GM20431 (cell line): ENCODE data around the gene SVEP1.

ENCODE experiments used
- in situ Hi-C: fragments of 300-500 bp; cut with MseI, MboI; formaldehyde crosslinking; loops from one replicate; pipeline ENCODE4 v1.15.0; 2020; ENCODE audit warnings: low sequenced_read_pairs; ENCODE audit not compliant: unreplicated experiment

SVEP1 gene

GRCh38 chr9:110457245-110457644, 122.3 kb downstream of the SVEP1 start:
- in situ Hi-C loops, result no loop called here

DNA sequence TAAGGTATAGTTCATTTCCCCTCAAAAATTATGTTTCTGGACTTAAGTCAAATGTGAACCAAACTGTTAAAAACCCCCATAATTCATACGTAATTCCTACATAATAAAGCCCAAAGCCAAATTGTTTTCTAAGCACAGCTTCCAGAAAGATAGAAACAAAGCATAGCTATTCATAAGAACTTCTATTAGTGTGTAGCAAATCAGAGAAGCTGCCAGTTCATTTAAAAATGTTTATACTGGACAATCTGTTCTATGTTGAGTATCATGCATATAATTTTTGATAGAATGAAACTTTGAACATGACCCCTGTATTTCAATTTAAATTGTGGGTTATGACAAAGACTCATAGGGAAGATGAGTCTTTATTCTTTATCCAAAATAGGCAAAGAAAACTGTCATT, 122.9 kb downstream of the SVEP1 start:
- in situ Hi-C loops, result no loop called here

DNA sequence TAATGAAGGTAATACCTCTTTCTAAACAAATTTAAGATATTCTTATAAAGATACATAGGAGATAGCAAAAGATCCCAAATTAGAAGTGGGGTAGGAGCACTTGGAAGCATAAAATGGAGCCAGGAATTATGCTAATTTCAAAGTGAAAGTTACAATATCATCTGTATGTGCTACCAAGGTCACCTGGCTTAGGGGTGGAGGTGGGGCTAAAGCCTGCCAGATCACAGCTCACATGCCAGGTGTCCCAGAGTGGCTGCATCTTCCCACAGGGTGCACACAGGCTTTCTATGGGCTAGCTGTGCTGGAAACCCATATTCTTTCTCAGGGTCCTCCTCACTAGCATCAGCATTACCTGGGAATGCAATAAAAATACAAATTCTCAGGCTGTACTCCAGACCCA, 123.7 kb downstream of the SVEP1 start:
- in situ Hi-C loops, result no loop called here

- in situ Hi-C loops, result no loop called here
Measured at GRCh38 chr9:110452227-110452801, 127.2 kb downstream of the SVEP1 start.

DNA sequence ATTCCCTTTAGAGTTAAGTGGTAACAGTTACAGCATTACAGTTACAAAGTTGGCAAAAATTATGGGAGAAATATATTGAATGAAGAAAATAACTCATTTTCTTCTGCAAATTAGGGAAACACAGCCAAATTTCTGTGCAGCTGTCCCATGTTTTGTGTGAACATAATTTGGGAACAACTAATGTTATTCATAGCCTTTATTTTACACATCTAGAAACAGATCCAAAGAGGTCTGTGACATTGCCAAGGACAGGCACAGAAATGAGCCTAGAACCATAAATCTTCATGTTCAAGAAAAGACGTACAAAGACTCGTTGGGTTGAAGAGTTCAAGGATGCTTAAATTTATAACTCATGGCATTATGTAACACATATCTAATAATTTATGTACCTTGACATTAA, 127.8 kb downstream of the SVEP1 start:
- in situ Hi-C loops, result no loop called here

GRCh38 chr9:110447476-110447875, 132.1 kb downstream of the SVEP1 start:
- in situ Hi-C loops, result no loop called here

DNA sequence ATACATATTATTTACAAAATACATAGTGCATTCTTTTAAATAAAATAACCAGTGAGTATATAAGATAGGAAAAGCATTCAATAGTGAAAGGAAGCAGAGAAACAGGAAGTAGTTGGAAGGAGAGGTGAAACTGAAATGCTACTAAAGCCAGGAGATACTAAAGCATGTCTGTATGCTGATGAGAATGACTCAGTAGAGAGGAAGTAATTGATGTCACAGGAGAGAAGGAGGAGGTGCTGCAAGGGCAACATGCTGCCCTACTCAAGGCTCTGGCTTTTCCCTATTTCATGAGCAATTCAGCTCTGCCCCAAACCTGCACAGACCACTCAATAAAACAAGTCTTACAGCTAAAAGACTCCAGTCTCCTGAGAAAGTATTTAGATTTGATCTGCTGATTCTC, 133.4 kb downstream of the SVEP1 start:
- in situ Hi-C loops, result no loop called here

GRCh38 chr9:110444911-110445310, 134.6 kb downstream of the SVEP1 start:
- in situ Hi-C loops, result no loop called here

DNA sequence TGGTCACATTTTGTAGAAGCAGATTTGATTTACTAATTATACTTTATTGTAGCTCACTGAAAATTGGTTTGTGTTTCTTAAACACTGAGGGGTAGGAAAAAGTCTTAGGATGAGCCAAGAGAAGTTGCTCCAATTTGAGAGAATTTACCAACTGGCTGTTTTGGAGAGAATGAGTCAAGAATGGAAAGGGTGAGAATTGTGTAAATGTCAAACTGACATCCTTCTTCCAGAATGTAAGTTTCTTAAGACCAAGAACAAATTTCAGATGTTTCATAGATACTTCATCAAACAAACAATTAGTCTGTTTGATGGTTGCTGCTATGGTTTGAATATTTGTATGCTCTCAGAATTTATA, 135.7 kb downstream of the SVEP1 start:
- in situ Hi-C loops, result no loop called here

DNA sequence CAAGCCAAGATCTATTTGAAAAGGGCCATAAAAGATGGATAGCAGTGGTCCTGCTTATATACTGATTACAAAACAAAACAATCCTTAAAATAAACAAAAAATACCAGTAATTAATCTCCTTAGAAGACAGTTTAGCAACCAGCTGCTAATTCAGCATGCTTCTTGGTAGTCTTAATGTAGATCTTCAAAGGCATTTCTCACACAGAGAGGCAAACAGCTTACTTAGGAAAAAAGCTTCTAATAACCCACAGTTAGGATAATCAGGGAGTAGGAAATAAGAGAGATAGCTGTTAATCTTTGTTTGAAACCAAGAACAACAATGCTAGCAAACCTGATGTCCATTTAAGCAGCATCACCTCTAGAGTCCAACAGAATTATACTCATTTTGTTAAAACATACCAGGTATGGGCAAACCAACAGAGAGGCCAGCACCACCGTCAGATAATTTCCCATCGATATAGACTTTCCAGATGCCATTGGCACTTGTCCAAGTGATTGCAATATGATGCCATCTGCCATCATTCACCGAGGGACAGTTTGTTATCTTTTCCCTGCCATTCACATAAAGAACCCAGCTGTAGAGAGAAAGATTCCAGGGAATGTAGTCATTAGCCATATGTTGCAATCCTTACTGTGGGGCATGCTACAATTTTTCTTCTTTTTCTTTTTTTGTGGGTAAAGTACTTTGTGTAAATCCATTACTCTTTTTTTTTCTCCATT, 136.2 kb downstream of the SVEP1 start:
- in situ Hi-C loops, result no loop called here

- in situ Hi-C loops, result no loop called here
Measured at GRCh38 chr9:110440796-110441195, 138.7 kb downstream of the SVEP1 start.

DNA sequence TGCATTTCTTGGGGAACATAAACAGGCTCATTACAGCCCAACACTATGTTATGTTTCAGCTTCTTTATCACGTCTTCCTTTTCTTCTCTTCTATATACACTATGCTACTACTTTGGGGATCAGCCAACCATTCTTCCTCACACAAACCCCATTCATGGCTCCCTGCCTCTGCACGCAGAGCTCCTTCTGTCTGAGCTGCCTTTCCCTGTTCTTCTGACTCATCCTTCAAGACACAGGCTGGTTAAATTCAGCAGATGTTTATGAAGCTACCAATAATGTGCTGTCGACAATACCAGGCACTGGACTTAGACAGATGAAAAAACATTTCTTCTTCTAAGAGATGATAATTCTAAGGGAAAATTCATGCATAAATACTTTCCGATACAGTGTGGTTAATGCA, 139.4 kb downstream of the SVEP1 start:
- in situ Hi-C loops, result no loop called here

GRCh38 chr9:110432253-110432652, 147.3 kb downstream of the SVEP1 start:
- in situ Hi-C loops, result no loop called here

DNA sequence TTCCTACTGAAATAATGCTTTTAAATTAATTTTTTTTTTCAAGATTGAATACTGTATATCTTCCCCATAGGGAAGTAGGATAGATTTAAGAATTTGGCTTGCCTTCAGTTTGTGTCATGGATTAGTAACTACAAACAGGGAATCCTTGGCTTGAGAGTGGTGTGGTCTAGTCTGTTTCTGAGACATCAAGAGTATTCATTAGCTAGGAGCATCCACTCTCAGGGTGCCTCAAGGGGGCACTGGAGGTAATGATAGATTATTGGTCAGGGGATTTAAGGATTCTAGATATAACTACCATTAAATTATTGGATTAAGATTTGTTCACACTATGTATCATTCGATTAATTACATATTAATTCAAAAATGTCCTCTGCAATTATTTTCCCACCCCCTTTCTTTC, 150.1 kb downstream of the SVEP1 start:
- in situ Hi-C loops, result no loop called here

- in situ Hi-C loops, result no loop called here
Measured at GRCh38 chr9:110427497-110428104, 151.9 kb downstream of the SVEP1 start.

- in situ Hi-C loops, result no loop called here
Measured at GRCh38 chr9:110426052-110426709, 153.4 kb downstream of the SVEP1 start.

GRCh38 chr9:110414471-110414870, 165.1 kb downstream of the SVEP1 start:
- in situ Hi-C loops, result no loop called here

DNA sequence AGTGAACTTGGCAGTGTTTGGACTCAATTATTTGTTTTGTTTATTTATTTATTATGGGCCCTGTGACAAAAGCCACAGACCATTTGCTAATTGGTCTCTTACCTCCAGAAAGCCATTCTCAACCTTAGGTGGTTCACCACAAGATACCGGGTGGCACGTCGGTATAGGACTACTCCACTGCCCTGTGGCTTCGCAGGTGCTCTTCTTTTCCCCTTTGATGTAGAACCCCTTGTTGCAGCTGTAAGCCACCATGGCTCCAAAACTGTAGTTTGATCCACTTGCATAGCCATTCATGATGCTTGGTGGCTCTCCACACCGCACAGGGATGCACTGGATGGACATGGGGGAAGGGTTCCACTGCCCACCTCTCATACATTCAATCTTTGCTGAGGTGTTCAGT, 168.6 kb downstream of the SVEP1 start:
- in situ Hi-C loops, result no loop called here

DNA sequence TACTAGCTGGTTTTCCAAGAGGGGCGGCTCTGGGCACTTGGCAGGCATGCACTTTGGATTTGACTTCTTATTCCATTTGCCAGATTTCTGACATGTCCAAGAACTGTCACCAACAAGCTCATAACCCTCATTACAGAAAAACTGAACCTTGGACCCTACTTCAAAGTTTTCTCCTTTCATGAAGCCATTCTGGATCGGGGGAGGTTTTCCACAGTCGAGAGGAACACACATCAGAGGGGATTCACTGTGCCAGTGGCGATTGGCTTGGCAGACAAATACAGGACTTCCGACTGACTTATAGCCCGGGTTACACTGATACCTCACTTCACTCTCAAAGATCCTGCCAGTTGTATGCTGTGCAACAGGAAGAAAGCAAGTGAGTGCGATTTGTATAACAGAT, 170.9 kb downstream of the SVEP1 start:
- in situ Hi-C loops, result no loop called here

DNA sequence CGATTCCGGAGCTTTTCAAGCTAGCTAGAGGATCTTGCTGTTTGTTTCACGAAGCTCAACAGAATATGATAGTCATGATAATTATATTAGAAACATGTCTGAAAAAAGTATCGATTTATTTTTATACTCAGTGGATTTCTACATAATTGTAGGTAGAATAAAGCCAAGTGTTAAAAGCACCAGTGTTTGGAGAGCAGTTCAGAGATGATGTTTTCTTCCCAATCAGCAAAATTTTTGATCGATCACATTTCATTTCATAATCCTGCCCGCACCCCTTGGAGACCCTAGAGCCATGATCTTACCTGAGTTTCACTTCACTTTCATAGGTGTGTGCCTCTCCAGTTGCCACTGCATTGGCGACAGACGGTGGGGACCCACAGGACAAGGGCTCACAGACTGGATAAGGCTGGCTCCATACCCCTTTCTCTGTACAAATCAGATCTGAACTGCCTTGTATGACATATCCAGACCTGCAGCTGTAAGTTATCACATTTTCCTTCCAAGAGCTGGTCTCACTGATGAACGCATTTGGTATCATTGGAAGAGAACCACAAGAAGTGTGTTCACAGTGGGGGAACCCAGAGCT, 173.6 kb downstream of the SVEP1 start:
- in situ Hi-C loops, result no loop called here

DNA sequence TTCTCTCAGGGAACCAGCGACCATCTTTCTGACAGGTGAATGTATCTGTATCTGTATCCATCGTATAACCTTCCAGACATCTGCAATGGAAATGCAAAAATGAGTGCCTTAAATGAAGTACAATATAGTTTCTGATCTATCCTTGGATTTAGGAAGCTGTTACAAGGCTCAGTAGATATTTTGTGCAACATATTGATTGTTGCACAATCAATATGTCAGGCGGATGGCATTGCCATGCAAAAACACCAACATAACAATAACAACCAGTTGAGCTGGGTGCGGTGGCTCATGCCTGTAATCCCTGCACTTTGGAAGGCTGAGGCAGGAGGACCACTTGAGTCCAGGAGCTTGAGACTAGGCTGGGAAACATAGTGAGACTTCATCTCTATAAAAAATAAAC, 175.1 kb downstream of the SVEP1 start:
- in situ Hi-C loops, result no loop called here
